ENCODE results near the gene ZNF771. TPM values are rescaled to one million over a fixed set of nuclear protein-coding genes. Genes with fewer than 3 reads are reported as not detected.

The ZNF771 gene
- total and polyA plus RNA-seq, 9 of the 15 experiments (the other 6 are each of a cell fraction or from before 2014, with no cell fraction given) = 1.5 to 12.6 (median 4.4) TPM

DNA sequence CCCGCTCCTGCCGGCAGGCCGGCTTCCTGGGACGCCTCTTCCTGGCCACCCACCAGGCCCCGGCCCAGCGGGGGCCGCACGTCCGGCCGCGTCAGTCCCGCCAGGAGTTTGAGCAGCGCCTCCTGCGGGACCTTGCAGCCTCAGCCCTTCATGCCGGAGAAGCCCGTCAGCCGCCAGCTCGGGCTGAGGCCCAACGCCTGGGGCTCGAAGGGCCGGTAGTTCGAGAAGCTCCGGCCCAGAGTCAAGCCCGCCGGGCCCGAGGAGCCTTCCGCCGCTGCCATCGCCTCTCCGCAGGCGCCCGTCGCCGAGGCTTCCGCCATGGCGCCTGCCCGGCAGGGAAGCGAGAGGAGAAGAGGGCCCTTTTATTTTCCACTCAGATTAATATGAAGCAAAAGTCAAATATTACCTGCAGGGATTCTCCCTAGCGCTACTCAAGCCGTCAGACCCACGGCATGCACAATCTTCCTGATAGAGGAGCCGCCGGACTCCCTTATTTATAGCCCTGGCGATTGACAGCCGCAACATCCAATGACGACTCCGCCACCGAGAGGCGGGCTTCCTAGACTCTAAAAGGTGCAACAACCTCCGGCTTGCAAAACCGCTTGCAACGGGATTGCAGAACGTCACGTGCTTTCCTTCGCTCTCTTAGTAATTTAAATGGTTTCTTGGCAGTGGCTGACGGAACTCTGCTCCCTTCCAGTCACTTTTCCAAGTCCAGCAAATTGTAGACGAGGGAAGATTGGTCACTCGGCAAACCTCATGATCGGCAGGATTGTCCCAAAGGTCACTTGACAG lies 38.2 kb downstream of the ZNF771 start, which contains the start of gene SEPHS2 (continued):
- TF ChIP-seq, protein P1, sequence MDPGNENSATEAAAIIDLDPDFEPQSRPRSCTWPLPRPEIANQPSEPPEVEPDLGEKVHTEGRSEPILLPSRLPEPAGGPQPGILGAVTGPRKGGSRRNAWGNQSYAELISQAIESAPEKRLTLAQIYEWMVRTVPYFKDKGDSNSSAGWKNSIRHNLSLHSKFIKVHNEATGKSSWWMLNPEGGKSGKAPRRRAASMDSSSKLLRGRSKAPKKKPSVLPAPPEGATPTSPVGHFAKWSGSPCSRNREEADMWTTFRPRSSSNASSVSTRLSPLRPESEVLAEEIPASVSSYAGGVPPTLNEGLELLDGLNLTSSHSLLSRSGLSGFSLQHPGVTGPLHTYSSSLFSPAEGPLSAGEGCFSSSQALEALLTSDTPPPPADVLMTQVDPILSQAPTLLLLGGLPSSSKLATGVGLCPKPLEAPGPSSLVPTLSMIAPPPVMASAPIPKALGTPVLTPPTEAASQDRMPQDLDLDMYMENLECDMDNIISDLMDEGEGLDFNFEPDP (CRISPR knock-in tag; IDR thresholded peaks at IDR 0.05) = no peak
- TF ChIP-seq, protein P2, sequence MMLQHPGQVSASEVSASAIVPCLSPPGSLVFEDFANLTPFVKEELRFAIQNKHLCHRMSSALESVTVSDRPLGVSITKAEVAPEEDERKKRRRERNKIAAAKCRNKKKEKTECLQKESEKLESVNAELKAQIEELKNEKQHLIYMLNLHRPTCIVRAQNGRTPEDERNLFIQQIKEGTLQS (IDR thresholded peaks at IDR 0.05) = peak; percentile 74
- TF ChIP-seq, protein P2 (CRISPR knock-in tag; conservative IDR thresholded peaks at IDR 0.05) = peak; percentile 46; the same call in 1 of the 2 replicates
- TF ChIP-seq ZNF707 (CRISPR knock-in tag; conservative IDR thresholded peaks at IDR 0.05) (no peak), SMAD3 (CRISPR knock-in tag; conservative IDR thresholded peaks at IDR 0.05) (no peak), XRCC5 (IDR thresholded peaks at IDR 0.05; ENCODE audit: low read depth, low read length) (peak; percentile 29; the same call in 1 of the 2 replicates), FOXM1 (IDR thresholded peaks at IDR 0.05; ENCODE audit: low read depth) (peak; percentile 53), FOXM1 (CRISPR knock-in tag; IDR thresholded peaks at IDR 0.05; ENCODE audit: low read depth) (no peak), BMI1 (IDR thresholded peaks at IDR 0.05; ENCODE audit: low read length) (no peak), ARID1B (IDR thresholded peaks at IDR 0.05) (no peak; the same call in 1 of the 2 replicates), MEF2A (IDR thresholded peaks at IDR 0.05; ENCODE audit: control insufficient read depth, low read depth, low read length) (no peak), ZNF24 (IDR thresholded peaks at IDR 0.05) (no peak), ATF1 (CRISPR knock-in tag; IDR thresholded peaks at IDR 0.05) (no peak), ATF1 (tag; IDR thresholded peaks at IDR 0.05) (peak; percentile 80), ZNF561 (CRISPR knock-in tag; conservative IDR thresholded peaks at IDR 0.05) (no peak), ZNF184 (CRISPR knock-in tag; IDR thresholded peaks at IDR 0.05) (no peak), NEUROD1 (IDR thresholded peaks at IDR 0.05; ENCODE audit: borderline replicate concordance, low read depth, low read length, partially characterized antibody) (peak; percentile 89), GABPB2 (CRISPR knock-in tag; conservative IDR thresholded peaks at IDR 0.05) (no peak), NRF1 (conservative IDR thresholded peaks at IDR 0.05 in 1 of 2, IDR thresholded peaks at IDR 0.05 in 1 of 2) (peak; percentile 16 to 34; a peak in 3 of 4 replicates), CSDE1 (IDR thresholded peaks at IDR 0.05) (no peak), SUPT5H (IDR thresholded peaks at IDR 0.05) (peak; percentile 94)
- TF ChIP-seq, protein P3, sequence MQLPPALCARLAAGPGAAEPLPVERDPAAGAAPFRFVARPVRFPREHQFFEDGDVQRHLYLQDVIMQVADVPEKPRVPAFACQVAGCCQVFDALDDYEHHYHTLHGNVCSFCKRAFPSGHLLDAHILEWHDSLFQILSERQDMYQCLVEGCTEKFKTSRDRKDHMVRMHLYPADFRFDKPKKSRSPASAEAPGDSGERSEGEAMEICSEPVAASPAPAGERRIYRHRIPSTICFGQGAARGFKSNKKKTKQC (CRISPR knock-in tag; IDR thresholded peaks at IDR 0.05) = no peak
- TF ChIP-seq, protein P4, sequence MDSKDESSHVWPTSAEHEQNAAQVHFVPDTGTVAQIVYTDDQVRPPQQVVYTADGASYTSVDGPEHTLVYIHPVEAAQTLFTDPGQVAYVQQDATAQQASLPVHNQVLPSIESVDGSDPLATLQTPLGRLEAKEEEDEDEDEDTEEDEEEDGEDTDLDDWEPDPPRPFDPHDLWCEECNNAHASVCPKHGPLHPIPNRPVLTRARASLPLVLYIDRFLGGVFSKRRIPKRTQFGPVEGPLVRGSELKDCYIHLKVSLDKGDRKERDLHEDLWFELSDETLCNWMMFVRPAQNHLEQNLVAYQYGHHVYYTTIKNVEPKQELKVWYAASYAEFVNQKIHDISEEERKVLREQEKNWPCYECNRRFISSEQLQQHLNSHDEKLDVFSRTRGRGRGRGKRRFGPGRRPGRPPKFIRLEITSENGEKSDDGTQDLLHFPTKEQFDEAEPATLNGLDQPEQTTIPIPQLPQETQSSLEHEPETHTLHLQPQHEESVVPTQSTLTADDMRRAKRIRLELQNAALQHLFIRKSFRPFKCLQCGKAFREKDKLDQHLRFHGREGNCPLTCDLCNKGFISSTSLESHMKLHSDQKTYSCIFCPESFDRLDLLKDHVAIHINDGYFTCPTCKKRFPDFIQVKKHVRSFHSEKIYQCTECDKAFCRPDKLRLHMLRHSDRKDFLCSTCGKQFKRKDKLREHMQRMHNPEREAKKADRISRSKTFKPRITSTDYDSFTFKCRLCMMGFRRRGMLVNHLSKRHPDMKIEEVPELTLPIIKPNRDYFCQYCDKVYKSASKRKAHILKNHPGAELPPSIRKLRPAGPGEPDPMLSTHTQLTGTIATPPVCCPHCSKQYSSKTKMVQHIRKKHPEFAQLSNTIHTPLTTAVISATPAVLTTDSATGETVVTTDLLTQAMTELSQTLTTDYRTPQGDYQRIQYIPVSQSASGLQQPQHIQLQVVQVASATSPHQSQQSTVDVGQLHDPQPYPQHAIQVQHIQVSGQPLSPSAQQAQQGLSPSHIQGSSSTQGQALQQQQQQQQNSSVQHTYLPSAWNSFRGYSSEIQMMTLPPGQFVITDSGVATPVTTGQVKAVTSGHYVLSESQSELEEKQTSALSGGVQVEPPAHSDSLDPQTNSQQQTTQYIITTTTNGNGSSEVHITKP (IDR thresholded peaks at IDR 0.05; ENCODE audit: partially characterized antibody) = no peak

Data from K562 (cell line).